DOHH2 (cell line): ENCODE measurements around the gene FREM2.

ENCODE experiments used
- H3F3A ChIP-seq: fragments of 200-600 bp; sonication (generic), shearing (Covaris generic); 2 replicates; pipeline ENCODE4 v1.6.0; 2016; ENCODE audit warnings: antibody characterized with exemption, mild to moderate bottlenecking; ENCODE audit not compliant: control insufficient read depth, insufficient read depth
- H3K27ac ChIP-seq: fragments of 200-600 bp; sonication (generic); 2 replicates; pipeline ENCODE4 v1.5.1; 2014; ENCODE audit warnings: low read depth, mild to moderate bottlenecking, low read length, moderate library complexity
- H3K27me3 ChIP-seq: fragments of 200-600 bp; sonication (generic); 2 replicates; pipeline ENCODE4 v1.6.1; 2014; ENCODE audit warnings: mild to moderate bottlenecking, low read length, mixed read lengths; ENCODE audit not compliant: control insufficient read depth
- H3K36me3 ChIP-seq: fragments of 200-600 bp; sonication (generic); 2 replicates; pipeline ENCODE4 v1.6.1; 2014; ENCODE audit warnings: mild to moderate bottlenecking, low read length, moderate library complexity, mixed read lengths; ENCODE audit not compliant: control insufficient read depth
- H3K4me1 ChIP-seq: fragments of 200-600 bp; sonication (generic); 2 replicates; pipeline ENCODE4 v1.6.1; 2014; ENCODE audit warnings: mild to moderate bottlenecking, low read length, mixed read lengths; ENCODE audit not compliant: control insufficient read depth
- H3K4me2 ChIP-seq: fragments of 200-600 bp; sonication (generic); 2 replicates; pipeline ENCODE4 v1.6.0; 2014; ENCODE audit warnings: mild to moderate bottlenecking, low read length, moderate library complexity
- H3K4me3 ChIP-seq: fragments of 200-600 bp; sonication (generic); 2 replicates; pipeline ENCODE4 v1.5.1; 2014; ENCODE audit warnings: mild to moderate bottlenecking, low read length, mixed read lengths
- H3K79me2 ChIP-seq: fragments of 200-600 bp; sonication (generic); 2 replicates; pipeline ENCODE4 v1.6.1; 2014; ENCODE audit warnings: mild to moderate bottlenecking, low read length, mixed read lengths; ENCODE audit not compliant: control insufficient read depth
- H3K9me2 ChIP-seq: fragments of 200-600 bp; sonication (generic); replicated peaks from 2 replicates; pipeline ENCODE4 v1.6.1; 2014; ENCODE audit warnings: mild to moderate bottlenecking, low read length, mixed read lengths; ENCODE audit not compliant: control insufficient read depth
- H3K9me3 ChIP-seq: fragments of 200-600 bp; sonication (generic); 2 replicates; pipeline ENCODE4 v1.6.1; 2014; ENCODE audit warnings: antibody characterized with exemption, low read length, mixed read lengths; ENCODE audit not compliant: control insufficient read depth, insufficient read depth
- H4K20me1 ChIP-seq: fragments of 200-600 bp; sonication (generic); 2 replicates; pipeline ENCODE4 v1.6.0; 2014; ENCODE audit warnings: low read depth, mild to moderate bottlenecking, antibody characterized with exemption, low read length, moderate library complexity; ENCODE audit not compliant: control insufficient read depth, insufficient read depth
- EZH2phosphoT487 ChIP-seq: fragments of 200-600 bp; sonication (generic); IDR thresholded peaks from 2 replicates; pipeline ENCODE4 v1.6.1; 2017; ENCODE audit warnings: borderline replicate concordance, mild to moderate bottlenecking, antibody characterized with exemption, low read length, moderate library complexity, mixed read lengths
- TF ChIP-seq, protein P1 (sequence below): fragments of 200-600 bp; sonication (generic); IDR thresholded peaks from one replicate; pipeline ENCODE4 v1.5.1; 2014; ENCODE audit warnings: antibody characterized with exemption, mild to moderate bottlenecking, low read depth, low read length; ENCODE audit not compliant: poor library complexity, severe bottlenecking

Gene FREM2

GRCh38 chr13:38693168-38693567 lies 6.3 kb downstream of the FREM2 start:
- Histone ChIP-seq H3K9me2 (no peaks in the 10 kb centered on the region), H3F3A (no peaks in the 10 kb centered on the region), H3K27ac (no peak overlapping the region), H3K4me3 (no peak overlapping the region), H3K27me3 (no peaks in the 10 kb centered on the region), H3K9me3 (peaks cover 12% of the 10 kb centered on the region; the same call in 1 of the 2 replicates), H3K36me3 (no peaks in the 10 kb centered on the region), H3K4me1 (no peaks in the 10 kb centered on the region), H3K4me2 (no peak overlapping the region), H4K20me1 (no peaks in the 10 kb centered on the region), H3K79me2 (no peaks in the 10 kb centered on the region)
- TF ChIP-seq EZH2phosphoT487 = no peak
- TF ChIP-seq, protein P1, sequence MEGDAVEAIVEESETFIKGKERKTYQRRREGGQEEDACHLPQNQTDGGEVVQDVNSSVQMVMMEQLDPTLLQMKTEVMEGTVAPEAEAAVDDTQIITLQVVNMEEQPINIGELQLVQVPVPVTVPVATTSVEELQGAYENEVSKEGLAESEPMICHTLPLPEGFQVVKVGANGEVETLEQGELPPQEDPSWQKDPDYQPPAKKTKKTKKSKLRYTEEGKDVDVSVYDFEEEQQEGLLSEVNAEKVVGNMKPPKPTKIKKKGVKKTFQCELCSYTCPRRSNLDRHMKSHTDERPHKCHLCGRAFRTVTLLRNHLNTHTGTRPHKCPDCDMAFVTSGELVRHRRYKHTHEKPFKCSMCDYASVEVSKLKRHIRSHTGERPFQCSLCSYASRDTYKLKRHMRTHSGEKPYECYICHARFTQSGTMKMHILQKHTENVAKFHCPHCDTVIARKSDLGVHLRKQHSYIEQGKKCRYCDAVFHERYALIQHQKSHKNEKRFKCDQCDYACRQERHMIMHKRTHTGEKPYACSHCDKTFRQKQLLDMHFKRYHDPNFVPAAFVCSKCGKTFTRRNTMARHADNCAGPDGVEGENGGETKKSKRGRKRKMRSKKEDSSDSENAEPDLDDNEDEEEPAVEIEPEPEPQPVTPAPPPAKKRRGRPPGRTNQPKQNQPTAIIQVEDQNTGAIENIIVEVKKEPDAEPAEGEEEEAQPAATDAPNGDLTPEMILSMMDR = no peak

DNA sequence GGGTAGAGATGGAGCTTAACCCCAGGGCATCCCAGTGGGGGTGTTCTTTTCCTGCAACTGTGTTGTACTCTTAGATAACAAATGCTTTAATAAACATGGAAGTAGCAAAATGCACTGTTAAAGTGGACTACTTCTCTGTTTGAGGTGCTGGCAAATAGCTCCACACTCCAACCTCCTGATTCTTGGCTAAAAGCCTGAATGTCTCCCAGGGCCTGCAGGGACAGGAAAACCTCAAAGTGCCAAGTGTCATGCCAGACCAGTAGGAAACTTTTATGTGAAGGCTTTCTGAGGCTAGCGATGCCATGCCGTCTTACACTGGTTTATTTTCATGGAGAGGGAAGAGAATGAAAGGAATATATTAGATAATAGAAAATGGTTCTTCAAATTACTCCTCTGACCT lies 6.8 kb downstream of the FREM2 start:
- no peaks in the 10 kb centered on the region for H3K4me1 ChIP-seq

DNA sequence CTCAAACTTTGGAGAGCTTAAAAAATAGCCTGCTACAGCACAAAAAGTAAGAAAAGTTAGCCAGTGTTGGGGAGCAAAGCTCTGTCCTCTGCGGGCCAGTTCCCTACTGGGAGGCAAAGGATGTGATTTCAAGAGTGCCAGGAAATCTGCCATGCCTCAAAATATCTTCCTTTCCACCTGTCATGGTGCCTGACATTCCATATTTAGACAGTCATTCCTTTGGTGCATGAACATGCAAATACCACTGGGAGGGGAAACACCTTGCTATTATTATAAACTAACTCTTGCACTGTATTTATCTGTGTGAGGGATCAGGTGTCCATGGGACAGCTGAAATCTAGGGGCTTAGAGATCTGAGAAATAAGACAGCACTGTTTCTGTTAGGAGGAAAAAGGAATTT lies 10.3 kb downstream of the FREM2 start:
- Histone ChIP-seq H4K20me1 (no peaks in the 10 kb centered on the region), H3K4me3 (no peak overlapping the region), H3K27ac (no peak overlapping the region)

More for the DNA sequence above, 6.8 kb downstream of the FREM2 start:
- Histone ChIP-seq H3F3A (no peaks in the 10 kb centered on the region), H3K36me3 (no peaks in the 10 kb centered on the region), H3K27ac (no peak overlapping the region), H3K27me3 (no peaks in the 10 kb centered on the region), H3K4me3 (no peak overlapping the region), H3K9me3 (peaks cover 9% of the 10 kb centered on the region; the same call in 1 of the 2 replicates), H4K20me1 (no peaks in the 10 kb centered on the region), H3K79me2 (no peaks in the 10 kb centered on the region), H3K9me2 (no peaks in the 10 kb centered on the region), H3K4me2 (no peak overlapping the region)
- TF ChIP-seq, protein P1 = no peak
- TF ChIP-seq EZH2phosphoT487 = no peak

More for the DNA sequence above, 10.3 kb downstream of the FREM2 start:
- no peaks in the 10 kb centered on the region for H3K4me1 ChIP-seq
- no peaks in the 10 kb centered on the region for H3K27me3 ChIP-seq
- H3K79me2 ChIP-seq = no peaks in the 10 kb centered on the region
- H3K4me2 ChIP-seq = no peak overlapping the region
- no peaks in the 10 kb centered on the region for H3K36me3 ChIP-seq
- no peaks in the 10 kb centered on the region for H3K9me3 ChIP-seq
- no peaks in the 10 kb centered on the region for H3F3A ChIP-seq
- TF ChIP-seq, protein P1 = no peak
- no peak for TF ChIP-seq EZH2phosphoT487
- no peaks in the 10 kb centered on the region for H3K9me2 ChIP-seq
